Measurements from ENCODE around the gene FOXL1. TPM values are rescaled to one million over a fixed set of nuclear protein-coding genes. Genes with fewer than 3 reads are reported as not detected.
A peak's percentile ranks its signal among the peaks of the same experiment; 100 is the strongest.

Gene FOXL1
- total and polyA plus RNA-seq, 8 donors: 0.99 to 6.8 (median 5.3) TPM

DNA sequence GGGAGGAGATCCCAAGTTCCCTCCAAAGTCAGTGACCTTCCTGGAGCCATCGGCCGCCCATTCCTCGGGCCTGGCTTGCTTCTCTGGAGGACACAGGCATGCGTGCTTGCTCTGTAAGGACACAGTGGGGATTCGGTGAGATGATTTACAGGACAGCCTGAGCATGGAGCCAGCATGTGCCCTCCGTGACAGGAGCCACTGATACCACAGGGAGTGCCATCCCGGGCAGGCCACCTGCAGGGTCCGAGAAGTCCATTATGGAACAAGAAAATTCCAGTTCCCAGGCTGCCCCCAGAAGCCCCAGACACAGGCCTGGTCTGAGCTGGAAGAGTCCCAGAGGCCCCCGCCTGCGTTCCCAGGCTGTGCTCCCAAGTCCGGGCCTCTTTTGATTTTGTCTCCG is 47.9 kb downstream of the FOXL1 start:
- ATAC-seq (no peak), DNase-seq (peak in 1 of 4 donors; percentile 45)
- Histone ChIP-seq H3K9me3 (no peaks in the 10 kb centered on the region), H3K4me1 (no peaks in the 10 kb centered on the region), H3K36me3 (no peaks in the 10 kb centered on the region), H3K4me3 (no peak overlapping the region), H3K27me3 (peaks cover 0 to 28% of the 10 kb centered on the region in 2 donors), H3K27ac (no peak overlapping the region)
- intact Hi-C loops (cut with DNase I): no loop called here
- TF ChIP-seq, protein P1, sequence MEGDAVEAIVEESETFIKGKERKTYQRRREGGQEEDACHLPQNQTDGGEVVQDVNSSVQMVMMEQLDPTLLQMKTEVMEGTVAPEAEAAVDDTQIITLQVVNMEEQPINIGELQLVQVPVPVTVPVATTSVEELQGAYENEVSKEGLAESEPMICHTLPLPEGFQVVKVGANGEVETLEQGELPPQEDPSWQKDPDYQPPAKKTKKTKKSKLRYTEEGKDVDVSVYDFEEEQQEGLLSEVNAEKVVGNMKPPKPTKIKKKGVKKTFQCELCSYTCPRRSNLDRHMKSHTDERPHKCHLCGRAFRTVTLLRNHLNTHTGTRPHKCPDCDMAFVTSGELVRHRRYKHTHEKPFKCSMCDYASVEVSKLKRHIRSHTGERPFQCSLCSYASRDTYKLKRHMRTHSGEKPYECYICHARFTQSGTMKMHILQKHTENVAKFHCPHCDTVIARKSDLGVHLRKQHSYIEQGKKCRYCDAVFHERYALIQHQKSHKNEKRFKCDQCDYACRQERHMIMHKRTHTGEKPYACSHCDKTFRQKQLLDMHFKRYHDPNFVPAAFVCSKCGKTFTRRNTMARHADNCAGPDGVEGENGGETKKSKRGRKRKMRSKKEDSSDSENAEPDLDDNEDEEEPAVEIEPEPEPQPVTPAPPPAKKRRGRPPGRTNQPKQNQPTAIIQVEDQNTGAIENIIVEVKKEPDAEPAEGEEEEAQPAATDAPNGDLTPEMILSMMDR (IDR thresholded peaks at IDR 0.05): no peak

DNA sequence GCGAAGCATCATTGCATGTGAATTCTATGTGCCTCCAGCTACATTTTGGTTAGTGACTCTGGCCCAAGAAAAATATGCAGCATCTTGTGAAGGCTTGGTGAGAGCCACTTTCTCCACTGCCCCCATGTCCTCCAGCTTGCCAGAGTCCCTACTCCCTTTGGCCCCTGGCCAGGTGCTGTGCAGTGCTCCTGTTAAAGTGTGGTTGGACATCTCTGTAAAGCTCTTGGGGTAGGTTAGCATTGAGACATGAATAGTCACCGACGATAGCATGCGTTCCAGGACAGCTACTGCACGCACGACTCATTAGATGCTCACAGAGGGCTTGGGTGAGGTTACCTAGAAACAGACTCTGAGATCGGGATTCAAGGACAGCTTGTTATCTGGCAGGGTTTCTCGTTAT is 48.6 kb downstream of the FOXL1 start:
- no peak for DNase-seq
- Histone ChIP-seq H3K27me3 (peaks cover 0 to 21% of the 10 kb centered on the region in 2 donors), H3K36me3 (no peaks in the 10 kb centered on the region), H3K4me1 (no peaks in the 10 kb centered on the region), H3K9me3 (no peaks in the 10 kb centered on the region), H3K27ac (no peak overlapping the region), H3K4me3 (no peak overlapping the region)
- intact Hi-C loops (cut with DNase I): no loop called here
- TF ChIP-seq, protein P1 (IDR thresholded peaks at IDR 0.05): no peak
- no peak for ATAC-seq

DNA sequence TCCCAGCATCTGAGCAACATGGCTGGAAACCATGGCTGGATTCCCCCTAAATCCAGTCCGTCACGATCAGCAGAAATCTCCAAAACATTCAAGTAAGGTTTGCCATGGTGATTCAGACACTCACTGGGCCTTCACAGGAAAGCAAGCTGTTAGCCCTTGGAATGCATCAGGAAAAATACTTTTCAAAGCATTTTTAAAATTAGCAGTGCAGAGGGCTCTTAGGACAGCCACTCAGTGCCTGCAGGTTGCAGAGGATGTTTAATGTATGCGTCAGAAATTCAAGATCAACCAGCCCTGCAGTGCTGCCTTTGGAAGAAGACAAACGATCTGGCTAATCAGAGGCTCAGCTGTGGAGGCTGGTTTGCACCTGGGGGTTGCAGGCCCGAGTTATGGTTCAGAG is 50.3 kb downstream of the FOXL1 start:
- intact Hi-C loops (cut with DNase I): no loop called here
- ATAC-seq (no peak), DNase-seq (no peak)
- no peaks in the 10 kb centered on the region for H3K4me1 ChIP-seq
- H3K36me3 ChIP-seq: no peaks in the 10 kb centered on the region
- H3K9me3 ChIP-seq: no peaks in the 10 kb centered on the region
- H3K4me3 ChIP-seq: no peak overlapping the region
- peaks cover 0 to 20% of the 10 kb centered on the region in 2 donors for H3K27me3 ChIP-seq
- TF ChIP-seq, protein P1 (IDR thresholded peaks at IDR 0.05): no peak
- no peak overlapping the region for H3K27ac ChIP-seq

DNA sequence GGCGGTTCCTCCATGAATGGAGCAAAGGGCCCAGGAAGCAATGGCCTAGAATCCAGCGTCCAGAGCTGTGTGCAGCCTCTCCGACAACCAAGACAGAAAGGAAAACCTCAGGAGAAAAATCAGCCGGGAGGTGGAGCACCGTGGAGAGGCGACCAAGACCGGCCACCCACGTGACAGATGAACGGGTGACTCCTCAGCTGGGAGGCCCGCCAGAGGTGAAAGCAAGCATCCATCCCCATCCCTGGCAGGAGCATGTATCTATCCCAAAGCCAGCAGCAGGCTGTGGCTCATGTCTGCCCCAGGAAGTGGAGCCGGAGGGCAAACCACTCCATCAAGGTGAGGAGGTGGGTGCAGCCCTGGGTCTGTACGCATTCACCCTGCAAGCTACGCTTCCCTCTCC is 52.1 kb downstream of the FOXL1 start:
- Histone ChIP-seq H3K9me3 (no peaks in the 10 kb centered on the region), H3K4me3 (no peak overlapping the region), H3K36me3 (no peaks in the 10 kb centered on the region), H3K4me1 (no peaks in the 10 kb centered on the region), H3K27ac (no peak overlapping the region), H3K27me3 (peaks cover 0 to 17% of the 10 kb centered on the region in 2 donors)
- no peak for ATAC-seq
- TF ChIP-seq, protein P1 (IDR thresholded peaks at IDR 0.05): no peak
- intact Hi-C loops (cut with DNase I): no loop called here
- peak in 1 of 4 donors; percentile 44 for DNase-seq

DNA sequence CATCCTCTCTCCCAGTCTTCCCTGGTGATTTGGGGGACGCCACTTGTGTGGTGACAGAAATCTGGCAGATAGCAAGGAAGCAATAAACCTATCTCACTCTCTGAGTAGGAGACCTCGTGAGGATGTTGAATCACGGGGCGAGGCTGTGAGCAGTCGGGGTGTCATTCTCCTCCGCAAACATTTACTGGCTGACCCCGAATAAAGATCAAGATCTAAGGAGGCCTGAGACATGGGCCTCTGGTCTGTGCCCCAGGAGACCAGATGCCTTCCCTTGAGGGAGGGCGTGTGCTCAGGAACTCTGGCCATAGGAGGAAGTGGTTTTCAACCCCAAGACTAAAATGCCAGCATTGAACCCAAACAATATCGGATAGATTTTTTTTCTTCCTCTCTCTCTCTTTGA is 53.1 kb downstream of the FOXL1 start:
- TF ChIP-seq, protein P1 (IDR thresholded peaks at IDR 0.05): no peak
- no peak overlapping the region for H3K27ac ChIP-seq
- intact Hi-C loops (cut with DNase I): no loop called here
- H3K9me3 ChIP-seq: no peaks in the 10 kb centered on the region
- no peaks in the 10 kb centered on the region for H3K4me1 ChIP-seq
- no peaks in the 10 kb centered on the region for H3K36me3 ChIP-seq
- H3K4me3 ChIP-seq: no peak overlapping the region
- no peak for ATAC-seq
- peaks cover 0 to 20% of the 10 kb centered on the region in 2 donors for H3K27me3 ChIP-seq
- no peak for DNase-seq

Other genes with a start within 250 kb of the FOXL1 start
- gene FOXF1, start 68.0 kb upstream of the FOXL1 start, total RNA-seq: 10 to 100 TPM; 21.7 to 30.3 TPM
- 10 to 100 TPM; 35.6 to 51.1 (median 44.8) TPM for gene FOXF1, start 68.0 kb upstream of the FOXL1 start, polyA plus RNA-seq (ENCODE audit: insufficient read length in 6 of 6)
- gene MTHFSD, start 23.3 kb upstream of the FOXL1 start, total RNA-seq: 10 to 100 TPM; 19.7 to 20.2 TPM
- 10 to 100 TPM; 27.6 to 32.5 (median 28.5) TPM for gene MTHFSD, start 23.3 kb upstream of the FOXL1 start, polyA plus RNA-seq (ENCODE audit: insufficient read length in 6 of 6)
- 1 to 10 TPM in 1 of 2 donors, under 1 TPM in 1; 0.41 to 2.0 TPM for gene FOXC2, start 11.7 kb upstream of the FOXL1 start, total RNA-seq
- gene FOXC2, start 11.7 kb upstream of the FOXL1 start, polyA plus RNA-seq (ENCODE audit: insufficient read length in 6 of 6): 1 to 10 TPM in 3 of 6 donors, under 1 TPM in 3; 0.59 to 1.5 (median 0.93) TPM

Data from left lung (tissue), 10 donors.